C4-2B (cell line): ENCODE data around the gene CLTC.

Experiments used
- CTCF ChIP-seq: fragments of 450-650 bp; conservative IDR thresholded peaks from 2 replicates; pipeline ENCODE4 v1.5.1; 2017; ENCODE audit warnings: mild to moderate bottlenecking
- ZFX ChIP-seq: fragments of 450-650 bp; IDR thresholded peaks from 2 replicates; pipeline ENCODE4 v1.6.1; 2017

GRCh38 chr17:59688496-59688895 is 68.8 kb downstream of the CLTC start:
- TF ChIP-seq CTCF (no peak), ZFX (no peak)
